HL-60 (cell line): Measurements from ENCODE around the gene TANK.

ENCODE experiments used
- DNase-seq, 2 experiments: peaks; one replicate each; pipeline ENCODE4 v3.0.0-alpha.2; 2010 to 2020; ENCODE audit warnings: low read depth in 1 of 2, low spot score in 1 of 2
- H3K27ac ChIP-seq: fragments of 250-450 bp; sonication (Bioruptor Pico); replicated peaks from 2 replicates; pipeline ENCODE4 v1.5.1; 2020; ENCODE audit warnings: mild to moderate bottlenecking, moderate library complexity
- H3K27me3 ChIP-seq: fragments of 250-450 bp; sonication (Bioruptor Pico); 2 replicates; pipeline ENCODE4 v1.5.1; 2021; ENCODE audit warnings: mild to moderate bottlenecking, moderate library complexity; ENCODE audit not compliant: insufficient read depth, poor library complexity, severe bottlenecking
- H3K4me3 ChIP-seq: replicated peaks from 2 replicates; pipeline ENCODE4 v1.5.1; 2011; ENCODE audit warnings: mild to moderate bottlenecking, control low read depth, low read length; ENCODE audit not compliant: insufficient read depth
- CTCF ChIP-seq: IDR thresholded peaks from one replicate; pipeline ENCODE4 v1.5.1; 2011; ENCODE audit warnings: low read length, control low read depth, inconsistent platforms; ENCODE audit not compliant: insufficient read depth
- GABPA ChIP-seq: IDR thresholded peaks from 2 replicates; pipeline ENCODE4 v1.6.1; 2012; ENCODE audit warnings: low read depth
- POLR2AphosphoS5 ChIP-seq: IDR thresholded peaks from 2 replicates; pipeline ENCODE4 v1.6.1; 2012; ENCODE audit warnings: low read depth
- REST ChIP-seq: IDR thresholded peaks from 2 replicates; pipeline ENCODE4 v1.6.1; 2012; ENCODE audit warnings: low read depth; ENCODE audit not compliant: insufficient replicate concordance
- SPI1 ChIP-seq: IDR thresholded peaks from 2 replicates; pipeline ENCODE4 v1.6.1; 2012; ENCODE audit warnings: low read depth, mild to moderate bottlenecking, borderline replicate concordance

The TANK gene

GRCh38 chr2:161170958-161171932 lies 11.0 kb downstream of the TANK start:
- H3K4me3 ChIP-seq, result no peak overlapping the region
- TF ChIP-seq SPI1, result no peak
- no peak for TF ChIP-seq POLR2AphosphoS5
- no peak for TF ChIP-seq REST
- TF ChIP-seq GABPA, result no peak
- no peak for TF ChIP-seq CTCF
- DNase-seq, result no peak
- H3K27me3 ChIP-seq, result no peaks in the 10 kb centered on the region
- no peak overlapping the region for H3K27ac ChIP-seq

GRCh38 chr2:161172901-161173540 lies 12.8 kb downstream of the TANK start:
- TF ChIP-seq SPI1, result no peak
- TF ChIP-seq CTCF, result no peak
- no peak for TF ChIP-seq POLR2AphosphoS5
- no peak for TF ChIP-seq REST
- no peak for TF ChIP-seq GABPA
- Histone ChIP-seq H3K27me3 (no peaks in the 10 kb centered on the region), H3K27ac (no peak overlapping the region), H3K4me3 (no peak overlapping the region)
- no peak for DNase-seq

GRCh38 chr2:161173541-161174194 lies 13.4 kb downstream of the TANK start:
- no peak for DNase-seq
- TF ChIP-seq CTCF (no peak), GABPA (no peak), REST (no peak), POLR2AphosphoS5 (no peak), SPI1 (no peak)
- Histone ChIP-seq H3K27me3 (no peaks in the 10 kb centered on the region), H3K4me3 (no peak overlapping the region), H3K27ac (no peak overlapping the region)
